SK-N-MC (cell line): ENCODE results near the gene ATP2B2.

Experiments
- FOXP2 ChIP-seq: optimal IDR thresholded peaks from 2 replicates; pipeline ENCODE3; 2011; ENCODE audit warnings: mild to moderate bottlenecking, moderate library complexity; ENCODE audit not compliant: insufficient read depth; ENCODE audit errors: extremely low read length, control extremely low read depth
- POLR2AphosphoS5 ChIP-seq: IDR thresholded peaks from 2 replicates; pipeline ENCODE4 v1.6.1; 2012; ENCODE audit warnings: mild to moderate bottlenecking, low read depth, low read length, borderline replicate concordance

DNA sequence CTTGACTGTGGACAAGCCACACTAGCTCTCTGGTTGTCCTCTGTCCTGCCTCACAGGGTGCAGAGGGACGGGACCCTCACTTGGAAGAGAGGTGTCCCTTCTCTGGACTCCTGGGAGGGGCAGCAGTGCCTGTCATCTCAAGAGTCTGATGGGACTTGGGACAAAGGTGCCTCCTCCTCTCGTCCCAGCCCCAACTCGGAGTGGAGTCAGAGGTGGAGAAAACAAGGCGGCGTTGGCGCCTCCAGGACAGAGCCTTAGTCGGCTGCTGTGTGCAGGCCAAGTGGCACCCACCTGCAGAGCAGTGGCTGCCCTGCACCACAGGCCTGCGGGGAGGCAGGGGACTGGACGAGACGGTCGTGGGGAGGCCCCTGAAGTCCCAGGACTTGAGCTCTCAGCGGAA, 175.1 kb downstream of the ATP2B2 start:
- TF ChIP-seq POLR2AphosphoS5 (no peak), FOXP2 (no peak)
